Measurements from ENCODE around the gene C1orf198.

Gene C1orf198

DNA sequence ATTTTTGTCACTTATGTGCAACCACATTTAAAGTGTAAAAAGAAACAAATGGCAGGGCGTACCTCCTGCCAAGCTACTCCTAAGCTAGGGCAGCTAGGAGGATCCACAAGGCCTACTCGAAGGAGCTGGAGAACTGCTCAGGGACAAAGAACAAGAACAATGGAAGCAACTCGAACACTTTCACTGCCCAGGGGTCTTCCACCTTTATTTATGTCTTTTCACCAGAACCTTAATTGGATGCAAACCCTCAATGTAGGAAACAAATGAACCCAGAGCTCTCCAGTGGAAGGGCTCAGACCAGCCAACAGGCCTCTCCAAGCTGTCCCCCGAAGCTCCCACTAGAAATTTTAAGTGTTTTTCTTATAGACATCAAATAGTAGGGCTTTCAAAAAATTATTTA is 39.9 kb downstream of the C1orf198 start:
- no peak for DNase-seq

DNA sequence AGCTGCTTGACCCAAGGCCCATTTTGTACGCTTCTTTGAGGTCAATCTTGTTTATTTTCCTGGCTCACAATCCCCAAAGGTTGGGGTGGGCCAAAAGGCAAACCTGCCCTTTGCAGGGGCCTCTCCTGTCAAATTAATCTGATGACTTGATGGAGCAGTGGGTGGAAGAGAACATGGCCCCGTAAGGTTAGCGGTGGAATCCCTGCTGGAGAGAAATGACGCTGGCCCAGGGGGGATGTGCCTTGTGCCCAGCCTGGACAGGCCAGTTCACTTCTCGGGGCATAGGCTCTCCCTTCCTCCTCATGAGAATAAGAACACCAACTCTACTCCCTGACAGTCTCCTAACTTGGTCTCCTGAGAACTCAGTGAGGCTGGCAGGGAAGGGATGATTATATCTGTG is 40.5 kb downstream of the C1orf198 start:
- DNase-seq: no peak

DNA sequence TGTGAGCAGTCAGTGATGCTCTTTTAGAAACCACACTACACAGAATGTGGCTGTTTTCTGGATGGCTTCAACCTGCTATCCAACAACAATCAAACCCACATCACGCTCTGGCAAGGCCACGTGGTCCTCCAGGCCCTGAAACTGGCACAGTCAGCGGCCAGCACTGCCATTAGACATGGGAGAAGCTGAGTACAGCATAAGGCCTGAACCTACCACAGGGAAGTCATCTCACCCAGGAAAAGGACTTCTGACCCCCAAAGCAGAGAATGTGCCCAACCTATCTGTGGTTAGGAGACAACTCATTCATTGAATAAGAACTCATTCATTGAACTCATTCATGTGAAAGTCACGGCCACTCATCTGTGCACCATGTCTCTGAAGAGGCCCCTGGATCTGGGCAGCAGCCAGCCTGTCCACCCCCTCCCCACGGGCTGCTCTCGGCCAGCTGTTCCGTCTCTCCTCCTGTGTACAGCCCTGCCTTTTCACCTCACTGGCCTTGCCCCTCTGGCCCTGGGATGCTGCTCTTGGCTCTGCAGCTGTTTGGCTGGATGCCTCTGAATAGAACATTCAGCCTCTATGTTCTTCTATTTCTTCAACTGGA is 41.1 kb downstream of the C1orf198 start:
- DNase-seq: no peak

DNA sequence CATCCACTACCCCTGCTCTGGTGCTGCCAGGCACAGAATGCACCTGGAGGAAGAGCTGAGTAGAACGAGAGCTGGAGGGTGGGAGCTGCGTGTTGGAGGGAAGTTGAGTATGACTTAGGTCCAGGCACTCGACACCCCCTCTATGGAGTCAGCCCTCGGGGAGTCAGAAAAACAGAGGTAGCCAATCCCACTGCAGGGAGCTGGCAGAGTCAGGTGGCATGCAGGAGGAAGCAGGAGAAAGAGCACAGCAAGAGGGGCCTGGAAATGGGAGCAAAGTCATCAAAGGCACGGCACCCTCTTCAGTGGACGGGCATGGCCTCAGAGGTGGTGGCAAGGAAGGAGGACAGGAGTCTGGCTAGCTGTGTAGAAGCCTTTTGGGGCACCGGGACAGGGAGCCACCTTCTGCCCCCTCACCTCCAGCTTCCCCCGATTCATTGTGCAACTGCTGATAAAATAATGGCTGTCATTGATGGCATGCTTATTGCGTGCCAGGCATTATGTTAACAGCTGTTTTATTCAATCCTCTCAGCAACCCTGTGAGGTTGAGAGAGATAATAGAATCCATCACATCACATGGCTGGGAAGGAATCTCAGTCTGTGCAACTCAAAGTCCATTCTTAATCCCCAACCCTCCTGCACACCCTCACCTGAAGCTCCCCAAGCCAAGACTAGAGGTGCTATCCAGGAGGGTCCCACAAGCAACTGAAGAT is 42.0 kb downstream of the C1orf198 start:
- DNase-seq: no peak

DNA sequence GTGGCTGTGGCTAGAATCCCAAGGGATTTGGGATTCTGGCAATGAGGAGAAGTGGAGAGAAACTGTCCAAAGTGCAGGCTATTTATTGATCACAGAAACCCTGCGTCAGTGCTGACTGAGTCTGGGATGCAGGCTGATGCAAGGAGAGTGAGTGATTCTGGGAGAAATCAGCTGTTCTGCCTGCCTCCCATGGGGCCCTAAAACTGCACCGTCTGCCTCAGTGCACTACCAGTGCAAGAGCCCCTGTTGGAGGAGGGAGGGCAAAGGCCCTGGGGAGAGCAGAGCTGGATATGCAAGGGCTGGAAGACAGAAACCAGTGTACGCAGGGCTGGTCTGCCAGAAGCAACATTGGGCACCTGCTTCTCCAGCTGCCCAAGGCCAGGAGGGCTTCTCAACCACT is 42.6 kb downstream of the C1orf198 start:
- DNase-seq: no peak

DNA sequence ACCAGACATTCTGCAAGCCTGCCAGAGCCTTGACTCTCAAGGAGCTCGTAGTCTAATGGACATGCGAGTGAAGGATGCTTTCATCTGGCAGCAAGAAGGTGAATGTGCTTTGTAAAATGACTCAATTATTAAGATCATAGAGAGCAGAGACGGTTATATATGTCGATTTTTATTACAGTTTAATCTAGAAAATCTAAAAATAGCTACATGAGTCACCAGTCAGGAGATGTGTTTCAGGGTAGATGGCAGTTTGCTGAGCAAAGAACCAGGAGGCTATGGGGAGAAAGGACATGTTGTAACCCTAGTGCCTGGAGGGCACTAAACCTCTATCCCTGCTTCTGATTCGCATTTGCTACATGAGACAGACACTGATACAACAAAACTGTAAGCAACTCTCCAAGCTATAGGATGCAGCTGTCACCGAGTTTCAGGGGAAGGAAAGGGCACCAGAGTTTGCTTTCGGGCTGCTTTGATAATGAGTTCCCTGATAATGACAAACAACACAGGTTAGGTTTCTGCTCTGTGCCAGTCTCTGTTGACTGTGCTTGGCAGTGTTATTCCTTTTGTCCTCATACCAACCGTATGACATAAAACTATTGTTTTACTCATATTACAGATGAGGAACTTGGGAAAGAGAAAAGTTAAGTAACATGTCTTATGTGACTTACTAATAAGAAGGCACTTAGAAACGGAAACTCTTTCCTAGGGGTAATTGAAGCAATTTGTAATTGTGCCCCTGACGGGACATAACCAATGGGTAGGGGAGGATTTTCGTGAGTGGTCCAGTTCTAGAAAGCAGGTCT is 43.2 kb downstream of the C1orf198 start:
- DNase-seq: no peak

DNA sequence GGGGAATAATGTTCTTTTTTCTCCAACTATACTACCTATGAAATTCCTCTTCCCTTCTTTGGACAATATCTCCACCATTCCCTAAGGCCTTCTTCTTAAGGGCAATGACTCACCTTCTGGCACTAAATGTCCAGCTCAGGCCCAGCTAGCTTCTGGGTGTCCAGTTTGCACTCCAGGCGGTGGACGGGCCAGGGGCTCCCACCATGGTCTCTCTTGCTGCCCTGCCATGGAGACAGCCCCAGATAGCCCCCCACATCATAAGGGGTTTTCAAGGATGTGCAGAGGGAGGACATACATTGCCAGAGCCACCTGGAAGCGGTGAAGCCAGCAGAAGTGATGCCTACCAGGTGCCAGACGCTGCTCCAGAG is 43.8 kb downstream of the C1orf198 start:
- DNase-seq: no peak

DNA sequence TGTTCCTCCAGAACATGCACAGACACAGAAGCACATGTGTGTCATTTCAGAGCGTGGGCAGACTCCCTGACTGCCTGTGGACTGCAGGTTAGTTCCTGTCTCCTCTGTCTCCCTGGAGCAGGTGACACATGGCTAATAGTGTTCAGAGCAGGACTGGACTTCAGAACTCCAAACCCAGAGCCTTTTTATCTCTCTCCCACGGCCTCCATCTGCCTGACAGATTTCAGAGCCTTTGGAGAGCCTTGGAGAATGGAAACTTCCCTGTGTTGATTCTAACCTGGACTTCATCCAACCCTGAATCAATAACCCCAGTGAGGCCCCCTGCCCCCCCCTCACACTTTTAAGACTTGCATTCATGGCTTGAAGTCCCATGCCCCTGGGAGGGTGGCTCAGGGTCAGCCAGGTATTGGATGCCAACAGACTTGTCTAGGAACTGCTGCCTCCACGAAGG is 44.4 kb downstream of the C1orf198 start:
- no peak for DNase-seq

DNA sequence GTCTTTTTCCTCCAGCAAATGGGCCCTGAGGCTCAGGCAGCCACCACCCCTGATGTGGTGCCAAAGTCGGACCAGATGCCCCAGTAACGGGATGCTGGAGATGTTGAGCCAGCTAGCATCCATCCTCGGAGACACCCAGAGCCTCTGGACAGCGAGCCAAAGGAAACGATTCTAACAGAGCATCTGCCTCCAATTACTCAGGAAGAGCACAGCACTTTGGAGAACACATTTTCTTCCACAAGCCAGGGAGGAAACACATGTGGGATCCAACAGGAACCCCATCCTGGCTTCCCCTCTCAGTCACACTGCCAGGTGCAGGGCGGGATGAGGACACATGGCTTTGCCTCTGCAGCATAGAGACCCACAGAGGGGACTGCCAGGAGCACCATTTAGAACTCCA is 44.9 kb downstream of the C1orf198 start:
- DNase-seq: no peak

DNA sequence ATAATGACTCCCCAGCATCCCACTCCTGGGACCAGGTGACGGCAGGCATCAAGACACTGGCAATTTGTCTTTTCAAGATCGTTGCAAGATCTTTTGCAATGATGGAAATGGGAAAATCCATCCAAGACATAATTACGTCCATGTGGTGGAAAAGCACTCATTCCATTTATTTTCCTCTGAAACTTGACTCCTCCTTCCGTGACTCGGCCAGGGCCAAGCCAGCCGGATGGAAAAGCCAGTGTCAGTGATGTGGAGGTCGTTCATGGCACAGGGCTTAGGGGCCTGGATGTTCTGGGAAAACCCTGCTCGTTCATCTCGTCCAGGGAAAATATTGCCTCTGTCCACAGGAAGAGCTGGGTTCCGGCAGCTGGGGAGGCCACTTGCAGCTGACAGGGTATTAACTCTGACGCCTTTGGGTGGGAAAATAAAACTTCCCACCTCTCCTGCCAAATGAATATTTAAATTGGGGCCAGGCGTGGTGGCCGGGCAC is 46.2 kb downstream of the C1orf198 start:
- no peak for DNase-seq

DNA sequence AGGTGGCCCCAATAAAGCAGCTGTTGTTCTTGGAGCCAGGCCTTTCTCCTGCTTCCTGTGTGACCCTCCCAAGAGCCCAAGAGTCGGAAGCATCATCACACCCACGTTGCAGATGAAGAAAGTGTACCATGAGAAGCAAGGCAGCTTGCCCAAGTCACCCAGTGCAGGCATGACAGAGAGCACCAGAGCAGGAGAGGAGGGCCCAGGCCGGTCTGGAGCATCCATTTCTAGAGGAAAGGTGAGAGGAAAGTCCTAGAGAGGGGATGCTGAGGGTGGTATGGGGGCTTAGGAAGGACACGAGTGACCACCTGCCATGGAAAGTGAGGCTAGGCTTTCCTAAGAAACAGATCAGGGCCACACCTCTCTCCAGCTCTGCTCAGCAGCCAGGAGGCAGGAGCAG is 47.0 kb downstream of the C1orf198 start:
- DNase-seq: no peak

DNA sequence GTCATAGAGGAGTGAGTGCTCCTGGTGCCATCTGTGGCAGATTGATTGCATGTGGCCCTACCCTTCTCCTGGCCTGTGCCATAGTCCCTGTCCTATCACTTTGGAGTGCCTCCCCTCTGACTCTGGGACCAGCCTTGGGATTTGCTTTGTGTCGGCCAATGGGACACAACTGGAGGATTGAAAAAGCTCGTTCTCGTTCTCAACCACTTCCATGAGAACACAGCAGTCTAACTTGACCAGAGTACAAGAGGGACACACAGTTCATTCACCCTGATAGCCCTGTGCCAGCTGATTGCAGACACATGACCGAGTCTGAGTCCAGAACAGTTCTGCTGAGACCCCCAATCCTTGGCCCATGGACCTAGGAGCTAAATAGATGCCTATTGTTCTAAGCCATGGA is 47.8 kb downstream of the C1orf198 start:
- DNase-seq: no peak

DNA sequence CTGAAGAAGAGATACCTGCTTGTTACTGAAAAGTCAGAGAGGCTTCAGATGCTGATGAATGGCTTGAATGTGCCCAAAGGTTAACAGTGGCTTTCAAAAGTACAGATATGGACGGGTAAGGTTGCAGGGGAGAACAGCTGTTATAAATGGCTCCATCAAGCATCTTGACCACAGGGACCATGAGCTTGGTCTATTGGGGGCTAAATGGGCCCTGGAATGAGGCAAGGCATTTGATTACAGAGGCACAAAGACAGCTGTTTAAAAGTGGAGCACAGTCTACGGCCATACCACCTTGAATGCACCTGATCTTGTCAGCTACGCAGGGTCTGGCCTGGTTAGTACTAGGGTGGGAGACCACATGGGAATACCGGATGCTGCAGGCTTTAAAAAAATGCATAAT is 48.3 kb downstream of the C1orf198 start:
- DNase-seq: no peak

DNA sequence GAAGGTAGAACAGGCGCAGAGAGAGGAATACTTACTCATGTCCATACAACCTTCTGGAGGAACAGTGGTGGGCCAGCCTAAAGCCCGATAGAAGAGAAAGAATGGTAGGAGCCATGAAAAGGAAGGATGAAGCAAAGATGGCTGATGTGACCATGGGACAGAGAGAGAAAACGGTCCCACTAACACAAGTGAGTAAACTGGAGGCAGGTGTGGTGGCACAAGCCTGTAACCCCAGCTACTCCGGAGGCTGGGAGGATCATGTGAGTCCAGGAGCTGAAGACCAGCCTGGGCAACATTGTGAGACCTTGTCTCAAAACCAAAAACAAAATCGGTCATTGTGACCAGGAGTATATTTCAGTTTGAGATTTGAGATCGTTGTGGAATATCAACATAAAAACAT is 49.4 kb downstream of the C1orf198 start:
- DNase-seq: no peak

DNA sequence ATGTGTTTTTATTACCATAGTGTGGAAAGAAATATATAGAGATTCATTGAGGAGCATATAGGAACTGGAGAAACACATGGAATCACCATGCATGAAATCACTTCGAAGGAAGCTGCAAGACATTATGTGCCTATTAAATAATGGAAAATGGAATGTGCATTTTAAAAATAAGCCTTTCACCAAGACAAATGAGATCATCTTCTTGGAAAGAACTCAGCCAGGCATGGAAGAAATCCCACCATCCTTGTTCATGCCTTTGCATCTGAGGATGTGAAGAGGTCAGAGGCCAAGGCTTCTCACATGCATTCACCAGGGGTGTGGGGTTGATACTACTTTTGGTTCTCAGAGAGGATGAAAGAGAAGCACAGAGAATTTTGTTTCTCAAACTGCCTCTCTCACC is 50.0 kb downstream of the C1orf198 start:
- DNase-seq: no peak

DNA sequence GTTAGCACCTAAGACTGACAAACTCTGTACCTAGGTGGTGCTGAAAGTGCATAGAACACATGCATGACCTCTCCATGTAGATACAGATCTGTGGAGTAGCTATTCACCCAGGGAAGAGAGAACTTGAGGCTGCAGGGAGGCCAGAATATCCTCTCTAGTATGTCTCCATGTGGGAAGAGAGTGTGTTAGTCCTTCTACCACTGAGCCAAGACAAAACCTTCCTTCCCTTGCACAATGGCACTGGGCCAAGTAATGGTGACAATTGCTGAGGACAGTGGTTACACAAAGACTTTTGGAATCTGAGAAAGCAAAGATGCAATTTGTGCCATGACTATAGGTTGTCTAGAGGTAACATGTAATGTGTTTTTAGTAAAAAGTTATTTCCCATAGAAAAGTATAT is 52.3 kb downstream of the C1orf198 start:
- DNase-seq: no peak

DNA sequence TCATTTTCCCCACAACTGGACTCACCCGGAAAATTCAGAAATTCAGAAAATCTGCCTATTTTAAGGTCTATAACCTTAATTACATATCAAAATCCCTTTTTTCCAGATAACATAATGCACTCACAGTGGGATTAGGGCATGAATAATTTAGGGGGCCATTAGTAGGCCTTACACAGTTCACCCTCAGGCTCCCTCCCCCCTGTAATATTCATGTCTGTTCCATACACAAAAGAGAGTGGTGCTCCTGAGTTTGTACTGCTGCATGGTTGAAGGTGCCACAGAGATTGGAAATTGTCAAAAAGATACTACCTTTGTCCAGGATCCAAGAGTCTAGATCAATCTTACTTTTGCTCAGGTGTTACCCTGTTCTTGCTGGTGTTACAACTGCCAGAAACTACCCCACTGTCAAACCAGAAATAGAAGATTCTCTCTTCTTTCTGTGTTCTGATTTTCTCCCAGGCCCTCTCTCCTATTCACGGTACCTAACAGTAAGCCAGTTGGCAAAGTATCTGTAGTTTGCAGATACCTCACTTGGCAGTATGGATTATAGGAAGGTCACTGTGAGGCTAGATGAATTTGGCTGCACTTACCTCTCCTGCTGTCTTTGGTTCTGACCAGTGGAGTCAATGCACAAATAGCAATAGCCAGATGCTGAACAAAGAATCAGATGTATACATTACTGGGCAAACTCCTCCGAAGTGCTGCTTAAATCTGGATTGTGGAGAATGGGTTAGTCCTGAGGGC is 53.2 kb downstream of the C1orf198 start:
- DNase-seq: no peak

DNA sequence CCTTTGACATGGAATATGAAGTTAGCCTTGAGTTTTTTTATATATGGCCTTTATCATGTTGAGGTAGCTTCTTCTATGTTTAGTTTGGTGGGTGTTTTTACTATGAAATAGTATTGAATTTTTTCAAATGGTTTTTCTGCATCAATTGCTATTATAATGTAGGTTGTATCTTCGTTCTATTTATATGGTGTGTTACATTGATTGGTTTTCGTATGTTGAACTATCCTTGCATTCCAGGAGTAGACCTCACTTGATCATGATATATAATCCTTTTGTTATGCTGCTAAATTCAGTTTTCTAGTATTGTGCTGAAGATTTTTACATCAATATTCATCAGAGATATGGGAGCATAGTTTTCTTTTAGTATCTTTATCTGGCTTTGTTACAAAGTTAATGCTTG is 55.8 kb downstream of the C1orf198 start:
- no peak for DNase-seq

DNA sequence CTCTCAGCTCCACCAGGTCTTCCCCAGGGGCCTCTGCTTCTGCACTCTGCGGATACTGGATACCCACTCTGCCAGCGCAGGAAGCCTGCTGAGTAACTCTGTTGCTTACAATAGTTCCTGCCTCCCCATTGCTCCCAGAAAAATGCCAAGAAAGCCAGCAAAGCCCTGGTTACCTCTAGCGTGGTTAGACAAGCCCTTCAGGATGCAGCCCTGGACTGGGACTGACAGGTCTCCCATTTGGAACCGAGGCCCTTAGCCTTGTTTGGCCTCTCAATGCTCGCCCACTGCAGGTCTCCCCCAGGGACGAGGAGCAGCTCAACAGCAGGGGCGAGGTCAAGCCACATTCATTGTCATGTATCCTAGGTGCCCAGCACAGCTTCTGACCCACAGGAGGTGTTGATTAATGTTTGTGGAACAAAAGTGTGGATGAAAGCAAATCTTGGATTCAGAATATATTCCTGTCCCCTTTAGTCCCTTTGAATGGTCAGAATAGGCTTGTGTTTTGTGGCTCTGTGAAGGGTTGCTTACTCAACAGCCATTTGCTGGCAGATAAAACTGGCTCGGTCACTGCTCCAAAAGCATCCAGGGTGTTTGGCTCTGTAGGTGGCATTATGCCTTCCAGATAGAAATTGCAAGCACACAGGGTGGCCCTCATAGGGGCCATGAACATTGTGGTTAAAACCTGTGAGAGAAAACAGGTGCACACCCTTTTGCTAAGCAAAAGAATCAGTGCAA is 58.9 kb downstream of the C1orf198 start:
- no peak for DNase-seq

DNA sequence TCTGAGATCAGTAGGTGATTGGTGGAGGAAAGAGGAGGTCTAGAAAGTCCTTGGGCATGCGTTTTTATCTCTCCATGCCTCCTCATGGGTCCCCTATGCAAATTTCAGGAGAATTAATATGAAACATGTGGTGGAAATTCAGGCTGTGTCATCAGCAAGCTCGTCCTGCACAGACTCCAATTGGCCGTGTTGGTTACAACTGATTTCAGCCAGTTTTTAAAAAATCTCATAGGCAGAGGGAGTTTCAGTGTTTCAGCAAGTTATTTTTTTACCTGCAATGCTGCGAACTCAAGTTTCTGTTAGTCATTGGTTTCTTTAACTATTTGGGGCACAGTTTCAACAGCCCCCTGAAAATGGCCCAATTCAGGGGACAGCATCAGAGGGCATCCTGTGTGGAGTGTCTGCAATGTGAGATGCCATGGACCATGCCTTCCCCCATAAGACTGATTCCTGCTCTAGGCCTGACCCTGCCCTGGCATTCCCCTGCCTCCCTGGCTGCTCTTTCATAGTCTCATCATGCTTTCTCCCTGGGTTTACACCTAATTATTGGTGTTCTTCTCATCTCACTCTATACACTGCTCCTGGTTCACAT is 59.9 kb downstream of the C1orf198 start:
- DNase-seq: no peak

DNA sequence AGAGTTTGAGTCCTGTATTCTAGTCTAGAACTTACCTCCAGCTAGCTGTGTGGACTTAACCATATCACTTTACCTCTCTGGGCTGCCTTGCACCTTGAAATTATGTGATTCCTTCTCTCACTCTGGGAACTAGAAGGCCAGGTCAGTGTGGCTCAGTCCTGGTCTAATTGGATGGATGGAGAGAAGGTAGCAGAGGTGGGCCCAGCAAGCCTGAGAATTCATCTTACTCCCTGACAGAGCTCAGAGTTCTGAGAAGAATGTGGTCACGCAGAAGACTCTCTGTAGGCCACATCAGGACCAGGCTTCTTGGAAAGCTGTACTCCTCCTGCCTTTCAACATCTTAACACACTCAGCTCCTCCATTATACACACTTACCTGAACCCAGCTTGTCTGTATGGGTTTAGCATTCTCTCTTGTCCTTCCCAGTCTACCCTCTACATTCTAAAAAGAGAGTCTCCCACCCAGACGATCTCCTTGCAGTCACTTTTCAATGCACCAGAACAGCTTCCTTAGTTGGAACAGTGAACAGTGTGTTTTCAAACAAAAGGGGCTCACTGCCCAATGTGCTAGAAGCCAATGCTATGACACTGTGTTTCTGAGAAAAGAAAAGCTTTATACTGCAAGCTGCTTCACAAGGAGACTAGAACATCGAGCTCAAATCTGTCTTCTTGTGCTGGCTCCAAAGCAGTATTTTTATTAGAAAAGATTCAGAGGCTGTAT is 60.6 kb downstream of the C1orf198 start:
- no peak for DNase-seq

All from CD4-positive, alpha-beta T cell treated with Interleukin-1 beta for 1 hour (primary cell).